HFF-Myc (cell line): ENCODE measurements around the gene SNED1.

ENCODE experiments used
- DNase-seq: peaks from one replicate; pipeline ENCODE4 v3.0.0-alpha.2; 2011; ENCODE audit warnings: low read depth; ENCODE audit errors: extremely low read depth
- H3K4me3 ChIP-seq: replicated peaks from 2 replicates; pipeline ENCODE4 v1.5.1; 2011; ENCODE audit warnings: low read depth, mild to moderate bottlenecking, control low read depth, low read length
- TF ChIP-seq, protein P1 (sequence below): IDR thresholded peaks from 2 replicates; pipeline ENCODE4 v1.5.1; 2012; ENCODE audit warnings: mild to moderate bottlenecking, low read depth, low read length, control low read depth; ENCODE audit errors: missing control alignments

Gene SNED1

GRCh38 chr2:240960971-240961876 is 37.2 kb upstream of the SNED1 start:
- TF ChIP-seq, protein P1, sequence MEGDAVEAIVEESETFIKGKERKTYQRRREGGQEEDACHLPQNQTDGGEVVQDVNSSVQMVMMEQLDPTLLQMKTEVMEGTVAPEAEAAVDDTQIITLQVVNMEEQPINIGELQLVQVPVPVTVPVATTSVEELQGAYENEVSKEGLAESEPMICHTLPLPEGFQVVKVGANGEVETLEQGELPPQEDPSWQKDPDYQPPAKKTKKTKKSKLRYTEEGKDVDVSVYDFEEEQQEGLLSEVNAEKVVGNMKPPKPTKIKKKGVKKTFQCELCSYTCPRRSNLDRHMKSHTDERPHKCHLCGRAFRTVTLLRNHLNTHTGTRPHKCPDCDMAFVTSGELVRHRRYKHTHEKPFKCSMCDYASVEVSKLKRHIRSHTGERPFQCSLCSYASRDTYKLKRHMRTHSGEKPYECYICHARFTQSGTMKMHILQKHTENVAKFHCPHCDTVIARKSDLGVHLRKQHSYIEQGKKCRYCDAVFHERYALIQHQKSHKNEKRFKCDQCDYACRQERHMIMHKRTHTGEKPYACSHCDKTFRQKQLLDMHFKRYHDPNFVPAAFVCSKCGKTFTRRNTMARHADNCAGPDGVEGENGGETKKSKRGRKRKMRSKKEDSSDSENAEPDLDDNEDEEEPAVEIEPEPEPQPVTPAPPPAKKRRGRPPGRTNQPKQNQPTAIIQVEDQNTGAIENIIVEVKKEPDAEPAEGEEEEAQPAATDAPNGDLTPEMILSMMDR = no peak
- DNase-seq = no peak
- H3K4me3 ChIP-seq = no peak overlapping the region

GRCh38 chr2:240961910-240962299 is 36.5 kb upstream of the SNED1 start:
- TF ChIP-seq, protein P1 = no peak
- H3K4me3 ChIP-seq = no peak overlapping the region
- DNase-seq = no peak

GRCh38 chr2:240962300-240963064 is 35.9 kb upstream of the SNED1 start:
- DNase-seq = no peak
- H3K4me3 ChIP-seq = no peak overlapping the region
- TF ChIP-seq, protein P1 = no peak

DNA sequence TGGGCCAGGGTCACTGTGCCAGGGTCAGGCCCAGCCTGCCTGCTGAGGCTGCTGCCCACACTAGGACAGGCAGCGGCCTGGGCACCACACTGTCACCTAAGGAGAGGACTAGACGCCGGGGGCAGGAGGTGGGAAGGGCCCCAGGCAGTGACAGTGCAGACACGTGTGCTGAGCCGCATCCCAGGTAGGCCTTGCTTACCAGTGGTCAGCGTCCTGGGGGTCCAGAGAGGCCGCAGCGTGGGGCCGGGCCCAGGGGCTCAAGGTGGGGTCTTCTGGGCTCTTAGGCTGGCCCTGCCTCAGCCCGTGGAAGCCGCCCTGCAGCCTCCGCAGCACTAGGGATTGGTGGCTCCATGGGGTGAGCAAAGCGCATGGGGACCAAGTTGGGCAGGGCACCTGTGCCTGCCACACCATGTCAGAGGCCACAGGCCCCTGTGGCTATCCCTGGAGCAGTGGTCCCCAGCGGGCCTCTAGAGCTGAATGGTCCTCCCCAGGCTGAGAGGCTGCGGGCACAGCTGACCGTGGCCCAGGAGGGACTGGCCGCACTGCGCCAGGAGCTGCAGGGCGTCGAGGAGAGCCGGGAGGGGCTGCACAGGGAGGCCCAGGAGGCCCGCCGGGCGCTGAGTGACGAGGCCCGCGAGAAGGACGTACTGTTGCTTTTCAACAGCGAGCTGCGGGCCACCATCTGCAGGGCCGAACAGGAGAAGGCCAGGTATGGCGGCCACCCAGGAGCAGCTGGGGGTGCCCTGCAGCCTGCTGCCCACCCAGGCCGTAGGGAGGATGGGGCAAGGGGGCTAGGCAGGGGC is 35.2 kb upstream of the SNED1 start:
- H3K4me3 ChIP-seq = no peak overlapping the region
- no peak for DNase-seq
- TF ChIP-seq, protein P1 = no peak

DNA sequence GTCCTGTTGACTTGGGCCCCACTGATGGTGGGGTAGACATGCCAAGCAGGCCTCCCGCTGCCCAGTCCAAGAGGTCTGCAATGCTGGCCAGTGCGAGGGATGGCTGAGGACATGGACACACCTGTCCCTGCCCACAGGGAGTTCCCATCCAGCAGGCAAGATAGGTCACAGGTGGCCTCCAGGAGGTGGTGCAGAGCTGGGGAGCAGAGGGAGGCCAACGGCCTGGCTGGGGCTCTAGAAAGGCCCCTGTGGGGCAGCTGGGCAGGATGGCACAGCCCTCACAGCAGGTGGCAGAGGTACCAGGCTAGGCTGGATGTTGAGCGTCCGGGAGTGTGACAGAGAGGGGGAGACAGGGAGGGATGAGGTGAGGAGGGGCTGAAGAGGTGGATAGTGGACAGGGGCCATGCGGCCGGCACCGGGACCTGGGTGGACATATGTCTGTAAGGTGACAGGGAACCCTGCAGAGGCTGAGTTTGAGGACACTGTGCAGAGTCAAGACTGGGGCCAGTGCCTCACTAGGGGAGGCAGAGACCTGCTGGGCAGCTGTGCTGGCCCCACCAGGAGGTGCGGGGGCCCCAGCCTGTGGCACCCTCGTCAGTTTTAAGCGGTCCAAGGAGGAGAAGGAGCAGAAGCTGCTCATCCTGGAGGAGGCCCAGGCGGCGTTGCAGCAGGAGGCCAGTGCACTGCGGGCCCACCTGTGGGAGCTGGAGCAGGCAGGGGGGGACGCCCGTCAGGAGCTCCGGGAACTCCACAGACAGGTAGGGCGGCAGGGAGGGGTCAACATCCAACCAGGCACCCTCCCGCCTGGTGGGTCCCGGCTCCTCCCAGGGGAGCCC is 34.3 kb upstream of the SNED1 start:
- TF ChIP-seq, protein P1 = no peak
- H3K4me3 ChIP-seq = no peak overlapping the region
- no peak for DNase-seq
